GM21515 (cell line): ENCODE results near the gene ICAM4.
"Not testable (repeated sequence)": the region's sequence is repeated elsewhere in the genome, so short reads cannot be mapped to it uniquely, and the experiment has no call there.

Source experiments
- ATAC-seq: cut with Tn5 transposase; IDR thresholded peaks from one replicate; pipeline ENCODE4 v1.9.1; 2021; ENCODE audit not compliant: unreplicated experiment

ICAM4 gene

DNA sequence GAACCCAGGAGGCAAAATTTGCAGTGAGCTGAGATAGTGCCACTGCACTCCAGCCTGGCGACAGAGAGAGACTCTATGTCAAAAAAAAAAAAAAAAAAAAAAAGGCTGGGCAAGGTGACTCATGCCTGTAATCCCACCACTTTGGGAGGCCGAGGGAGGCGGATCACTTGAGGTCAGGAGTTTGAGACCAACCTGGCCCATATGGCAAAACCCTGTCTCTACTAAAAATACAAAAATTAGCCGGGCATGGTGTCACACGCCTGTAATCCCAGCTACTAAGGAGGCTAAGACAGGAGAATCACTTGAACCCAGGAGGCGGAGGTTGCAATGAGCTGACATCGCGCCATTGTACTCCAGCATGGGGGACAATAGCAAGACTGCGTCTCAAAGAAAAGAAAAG lies 50.0 kb downstream of the ICAM4 start:
- not testable (repeated sequence) for ATAC-seq
